Measurements from ENCODE around the gene KAT6B.

KAT6B gene

GRCh38 chr10:74839708-74840107 lies 13.3 kb downstream of the KAT6B start:
- Histone ChIP-seq H4K91ac (ENCODE audit: low read depth, low read length, poor library complexity) (no peak overlapping the region), H2BK5ac (ENCODE audit: low read length) (no peak overlapping the region), H3K4me1 (ENCODE audit: control insufficient read depth in 2 of 2, insufficient read depth in 1 of 2, low read depth in 1 of 2, low read length in 2 of 2) (no peaks in the 10 kb centered on the region), H3K14ac (ENCODE audit: low read length) (no peak overlapping the region), H3K9ac (ENCODE audit: low read depth, low read length, poor library complexity) (no peak overlapping the region), H3K4me2 (ENCODE audit: insufficient read depth, low read length, poor library complexity, severe bottlenecking) (no peak overlapping the region), H2BK15ac (ENCODE audit: low read length) (no peak overlapping the region), H3K23ac (ENCODE audit: low read depth, low read length, poor library complexity) (no peak overlapping the region), H2AK5ac (ENCODE audit: low read depth, low read length) (no peak overlapping the region), H3K27me3 (ENCODE audit: control insufficient read depth in 3 of 3, insufficient read depth in 3 of 3, low read depth in 1 of 3, low read length in 3 of 3) (no peaks in the 10 kb centered on the region), H3K4me3 (ENCODE audit: low read length in 2 of 2) (no peak overlapping the region), H3K79me1 (ENCODE audit: low read depth, low read length) (no peaks in the 10 kb centered on the region), H2BK12ac (ENCODE audit: low read length) (no peak overlapping the region), H3K9me3 (replicated peaks in 1 of 2; ENCODE audit: control insufficient read depth in 2 of 2, insufficient read depth in 1 of 2, low read depth in 1 of 2, low read length in 2 of 2) (peaks cover 0 to 17% of the 10 kb centered on the region in 2 donors), H2BK120ac (ENCODE audit: low read depth, low read length) (no peak overlapping the region), H3K36me3 (replicated peaks in 1 of 2; ENCODE audit: control insufficient read depth in 2 of 2, insufficient read depth in 2 of 2, low read length in 2 of 2) (peaks cover 4 to 40% of the 10 kb centered on the region in 2 donors), H4K8ac (ENCODE audit: low read depth, low read length) (no peak overlapping the region), H2AFZ (ENCODE audit: low read length) (no peak overlapping the region), H3K18ac (ENCODE audit: low read length) (no peak overlapping the region), H3K27ac (replicated peaks; ENCODE audit: low read length) (no peak overlapping the region), H3K4ac (ENCODE audit: low read length) (no peak overlapping the region)
- WGBS, 2 donors (ENCODE audit: extremely low coverage in 2 of 2, insufficient read length in 2 of 2, insufficient replicate concordance in 1 of 2): no CpG with 5 or more reads among the region's 4 CpGs
- no peak for DNase-seq (ENCODE audit: low spot score)

GRCh38 chr10:74841265-74841973 lies 15.0 kb downstream of the KAT6B start:
- Histone ChIP-seq H4K8ac (ENCODE audit: low read depth, low read length) (no peak overlapping the region), H3K14ac (ENCODE audit: low read length) (no peak overlapping the region), H3K36me3 (replicated peaks in 1 of 2; ENCODE audit: control insufficient read depth in 2 of 2, insufficient read depth in 2 of 2, low read length in 2 of 2) (peaks cover 4 to 37% of the 10 kb centered on the region in 2 donors), H3K79me1 (ENCODE audit: low read depth, low read length) (no peaks in the 10 kb centered on the region), H4K91ac (ENCODE audit: low read depth, low read length, poor library complexity) (no peak overlapping the region), H3K4me1 (ENCODE audit: control insufficient read depth in 2 of 2, insufficient read depth in 1 of 2, low read depth in 1 of 2, low read length in 2 of 2) (no peaks in the 10 kb centered on the region), H2AK5ac (ENCODE audit: low read depth, low read length) (no peak overlapping the region), H2BK120ac (ENCODE audit: low read depth, low read length) (no peak overlapping the region), H2BK15ac (ENCODE audit: low read length) (no peak overlapping the region), H3K23ac (ENCODE audit: low read depth, low read length, poor library complexity) (no peak overlapping the region), H3K27ac (replicated peaks; ENCODE audit: low read length) (no peak overlapping the region), H3K9ac (ENCODE audit: low read depth, low read length, poor library complexity) (no peak overlapping the region), H3K4me2 (ENCODE audit: insufficient read depth, low read length, poor library complexity, severe bottlenecking) (no peak overlapping the region), H2BK12ac (ENCODE audit: low read length) (no peak overlapping the region), H3K4ac (ENCODE audit: low read length) (no peak overlapping the region), H3K18ac (ENCODE audit: low read length) (no peak overlapping the region), H2AFZ (ENCODE audit: low read length) (no peak overlapping the region), H2BK5ac (ENCODE audit: low read length) (no peak overlapping the region), H3K9me3 (replicated peaks in 1 of 2; ENCODE audit: control insufficient read depth in 2 of 2, insufficient read depth in 1 of 2, low read depth in 1 of 2, low read length in 2 of 2) (peaks cover 0 to under 1% of the 10 kb centered on the region in 2 donors), H3K4me3 (ENCODE audit: low read length in 2 of 2) (no peak overlapping the region), H3K27me3 (ENCODE audit: control insufficient read depth in 3 of 3, insufficient read depth in 3 of 3, low read depth in 1 of 3, low read length in 3 of 3) (no peaks in the 10 kb centered on the region)
- no peak for DNase-seq (ENCODE audit: low spot score)
- WGBS, 2 donors (ENCODE audit: extremely low coverage in 2 of 2, insufficient read length in 2 of 2, insufficient replicate concordance in 1 of 2): no CpG with 5 or more reads among the region's 6 CpGs

- no CpG with 5 or more reads among the region's 1 CpG for WGBS, 2 donors (ENCODE audit: extremely low coverage in 2 of 2, insufficient read length in 2 of 2, insufficient replicate concordance in 1 of 2)
- peaks cover 4 to 44% of the 10 kb centered on the region in 2 donors for H3K36me3 ChIP-seq (replicated peaks in 1 of 2; ENCODE audit: control insufficient read depth in 2 of 2, insufficient read depth in 2 of 2, low read length in 2 of 2)
- no peak overlapping the region for H3K14ac ChIP-seq (ENCODE audit: low read length)
- no peak overlapping the region for H3K18ac ChIP-seq (ENCODE audit: low read length)
- no peak overlapping the region for H2BK12ac ChIP-seq (ENCODE audit: low read length)
- H3K27me3 ChIP-seq (ENCODE audit: control insufficient read depth in 3 of 3, insufficient read depth in 3 of 3, low read depth in 1 of 3, low read length in 3 of 3): no peaks in the 10 kb centered on the region
- H4K91ac ChIP-seq (ENCODE audit: low read depth, low read length, poor library complexity): no peak overlapping the region
- no peak overlapping the region for H2BK5ac ChIP-seq (ENCODE audit: low read length)
- no peaks in the 10 kb centered on the region for H3K79me1 ChIP-seq (ENCODE audit: low read depth, low read length)
- no peak overlapping the region for H3K23ac ChIP-seq (ENCODE audit: low read depth, low read length, poor library complexity)
- H2AFZ ChIP-seq (ENCODE audit: low read length): no peak overlapping the region
- H3K4me3 ChIP-seq (ENCODE audit: low read length in 2 of 2): no peak overlapping the region
- no peak overlapping the region for H3K4me2 ChIP-seq (ENCODE audit: insufficient read depth, low read length, poor library complexity, severe bottlenecking)
- no peak overlapping the region for H2BK15ac ChIP-seq (ENCODE audit: low read length)
- no peak overlapping the region for H3K27ac ChIP-seq (replicated peaks; ENCODE audit: low read length)
- no peak for DNase-seq (ENCODE audit: low spot score)
- no peak overlapping the region for H2AK5ac ChIP-seq (ENCODE audit: low read depth, low read length)
- no peak overlapping the region for H2BK120ac ChIP-seq (ENCODE audit: low read depth, low read length)
- no peak overlapping the region for H3K9ac ChIP-seq (ENCODE audit: low read depth, low read length, poor library complexity)
- H3K4ac ChIP-seq (ENCODE audit: low read length): no peak overlapping the region
- no peaks in the 10 kb centered on the region for H3K9me3 ChIP-seq (replicated peaks in 1 of 2; ENCODE audit: control insufficient read depth in 2 of 2, insufficient read depth in 1 of 2, low read depth in 1 of 2, low read length in 2 of 2)
- no peaks in the 10 kb centered on the region for H3K4me1 ChIP-seq (ENCODE audit: control insufficient read depth in 2 of 2, insufficient read depth in 1 of 2, low read depth in 1 of 2, low read length in 2 of 2)
- no peak overlapping the region for H4K8ac ChIP-seq (ENCODE audit: low read depth, low read length)
Observed at GRCh38 chr10:74842301-74842954, 16.0 kb downstream of the KAT6B start.

- no peak overlapping the region for H3K18ac ChIP-seq (ENCODE audit: low read length)
- H3K27me3 ChIP-seq (ENCODE audit: control insufficient read depth in 3 of 3, insufficient read depth in 3 of 3, low read depth in 1 of 3, low read length in 3 of 3): no peaks in the 10 kb centered on the region
- no peak overlapping the region for H3K4me2 ChIP-seq (ENCODE audit: insufficient read depth, low read length, poor library complexity, severe bottlenecking)
- no CpG with 5 or more reads among the region's 2 CpGs for WGBS, 2 donors (ENCODE audit: extremely low coverage in 2 of 2, insufficient read length in 2 of 2, insufficient replicate concordance in 1 of 2)
- H2AK5ac ChIP-seq (ENCODE audit: low read depth, low read length): no peak overlapping the region
- no peak overlapping the region for H2BK12ac ChIP-seq (ENCODE audit: low read length)
- no peak overlapping the region for H2BK5ac ChIP-seq (ENCODE audit: low read length)
- no peak overlapping the region for H3K23ac ChIP-seq (ENCODE audit: low read depth, low read length, poor library complexity)
- H3K9ac ChIP-seq (ENCODE audit: low read depth, low read length, poor library complexity): no peak overlapping the region
- no peak overlapping the region for H2BK120ac ChIP-seq (ENCODE audit: low read depth, low read length)
- no peak overlapping the region for H2AFZ ChIP-seq (ENCODE audit: low read length)
- no peak for DNase-seq (ENCODE audit: low spot score)
- H3K79me1 ChIP-seq (ENCODE audit: low read depth, low read length): peaks cover 4% of the 10 kb centered on the region
- H3K9me3 ChIP-seq (replicated peaks in 1 of 2; ENCODE audit: control insufficient read depth in 2 of 2, insufficient read depth in 1 of 2, low read depth in 1 of 2, low read length in 2 of 2): no peaks in the 10 kb centered on the region
- no peak overlapping the region for H4K8ac ChIP-seq (ENCODE audit: low read depth, low read length)
- H4K91ac ChIP-seq (ENCODE audit: low read depth, low read length, poor library complexity): no peak overlapping the region
- no peaks in the 10 kb centered on the region for H3K4me1 ChIP-seq (ENCODE audit: control insufficient read depth in 2 of 2, insufficient read depth in 1 of 2, low read depth in 1 of 2, low read length in 2 of 2)
- H3K4me3 ChIP-seq (ENCODE audit: low read length in 2 of 2): no peak overlapping the region
- H2BK15ac ChIP-seq (ENCODE audit: low read length): no peak overlapping the region
- H3K14ac ChIP-seq (ENCODE audit: low read length): no peak overlapping the region
- no peak overlapping the region for H3K27ac ChIP-seq (replicated peaks; ENCODE audit: low read length)
- H3K36me3 ChIP-seq (replicated peaks in 1 of 2; ENCODE audit: control insufficient read depth in 2 of 2, insufficient read depth in 2 of 2, low read length in 2 of 2): peaks cover 4 to 43% of the 10 kb centered on the region in 2 donors
- no peak overlapping the region for H3K4ac ChIP-seq (ENCODE audit: low read length)
Observed at GRCh38 chr10:74846958-74847357, 20.6 kb downstream of the KAT6B start.
